Dermis blood vessel endothelial cell (primary cell): ENCODE results near the gene ZNF584. TPM values are rescaled to one million over a fixed set of nuclear protein-coding genes. Genes with fewer than 3 reads are reported as not detected.
"Not testable (repeated sequence)": the region's sequence is repeated elsewhere in the genome, so short reads cannot be mapped to it uniquely, and the experiment has no call there.

ENCODE experiments used
- DNase-seq: peaks from one replicate; pipeline ENCODE4 v3.0.0; 2010
- total RNA-seq: library from RNA; depleted of rRNA; stranded (reverse); fragments of >200 nt; gene quantifications from 2 replicates; pipeline ENCODE4 v1.2.3, GENCODE V29; 2014

Gene ZNF584
- total RNA-seq, 1 donor from 2014 or later = 8.2 TPM

GRCh38 chr19:58386576-58387337, 21.7 kb upstream of the ZNF584 start, which contains the start of gene RPS5:
RPS5 (plus strand) TSS chr19:58387269; CDS start chr19:58388138, 869 bp downstream.
- DNase-seq = peak; percentile 99

DNA sequence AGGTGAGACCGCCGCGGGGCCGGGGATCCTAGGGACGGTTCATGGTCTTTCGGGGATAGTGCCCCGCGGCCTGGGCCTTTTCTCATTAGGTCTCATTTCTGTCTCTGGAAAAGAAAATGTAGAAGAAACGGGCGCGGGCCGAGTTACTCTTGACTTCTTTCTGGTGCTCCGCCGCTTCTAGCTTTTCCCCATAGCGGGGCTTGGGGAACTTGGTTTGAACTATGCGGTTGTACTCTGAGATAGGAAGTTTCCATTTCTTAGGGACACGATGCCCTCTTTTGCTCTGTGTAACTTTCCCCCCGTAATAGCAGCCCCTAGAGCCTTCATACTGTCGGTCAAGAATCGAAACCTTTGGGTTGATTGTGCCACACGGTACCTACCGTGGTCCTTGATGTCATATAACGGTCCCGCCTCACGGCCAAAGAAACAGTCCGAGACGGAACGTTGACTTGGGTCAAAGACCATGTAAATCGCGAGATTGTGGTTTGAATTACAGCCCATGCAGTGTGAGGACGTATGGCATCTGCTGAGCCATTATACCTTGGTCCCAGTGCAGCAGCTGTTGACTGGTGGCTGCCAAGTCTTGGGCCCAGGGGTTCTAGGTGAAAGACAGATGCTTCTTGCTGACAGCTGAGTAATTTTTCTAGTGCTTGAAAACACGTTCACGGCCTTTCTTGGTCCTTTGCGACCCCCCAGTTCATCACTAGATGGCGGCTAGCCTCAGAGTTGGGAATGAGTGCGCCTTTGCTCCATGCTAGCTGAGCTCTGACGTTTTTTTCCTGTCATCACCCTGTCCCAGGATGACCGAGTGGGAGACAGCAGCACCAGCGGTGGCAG, 20.9 kb upstream of the ZNF584 start:
- DNase-seq = no peak

GRCh38 chr19:58388175-58388526, 20.3 kb upstream of the ZNF584 start:
- no peak for DNase-seq

DNA sequence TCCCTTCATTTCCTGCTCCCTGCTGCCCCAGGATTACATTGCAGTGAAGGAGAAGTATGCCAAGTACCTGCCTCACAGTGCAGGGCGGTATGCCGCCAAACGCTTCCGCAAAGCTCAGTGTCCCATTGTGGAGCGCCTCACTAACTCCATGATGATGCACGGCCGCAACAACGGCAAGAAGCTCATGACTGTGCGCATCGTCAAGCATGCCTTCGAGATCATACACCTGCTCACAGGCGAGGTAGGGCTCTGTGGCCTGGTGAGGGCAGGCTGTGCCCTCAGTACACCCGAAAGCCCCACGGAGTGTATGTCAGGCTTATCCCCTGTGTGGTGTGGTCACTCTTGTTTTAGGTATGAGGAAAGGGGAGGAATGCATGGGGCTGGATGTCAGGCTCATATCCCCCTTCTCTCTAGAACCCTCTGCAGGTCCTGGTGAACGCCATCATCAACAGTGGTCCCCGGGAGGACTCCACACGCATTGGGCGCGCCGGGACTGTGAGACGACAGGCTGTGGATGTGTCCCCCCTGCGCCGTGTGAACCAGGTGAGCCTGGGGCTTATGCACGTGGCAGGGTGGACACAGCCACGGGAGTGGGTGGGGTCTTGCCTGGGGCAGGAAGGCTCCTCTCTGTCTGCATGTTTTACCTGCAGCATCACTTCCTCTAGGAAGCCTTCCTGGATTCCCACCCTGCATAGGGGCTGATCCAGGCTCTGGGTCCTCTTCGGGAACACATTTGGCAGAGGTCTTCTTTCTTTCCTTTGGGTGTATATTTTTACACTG, 15.3 kb upstream of the ZNF584 start:
- DNase-seq = no peak

DNA sequence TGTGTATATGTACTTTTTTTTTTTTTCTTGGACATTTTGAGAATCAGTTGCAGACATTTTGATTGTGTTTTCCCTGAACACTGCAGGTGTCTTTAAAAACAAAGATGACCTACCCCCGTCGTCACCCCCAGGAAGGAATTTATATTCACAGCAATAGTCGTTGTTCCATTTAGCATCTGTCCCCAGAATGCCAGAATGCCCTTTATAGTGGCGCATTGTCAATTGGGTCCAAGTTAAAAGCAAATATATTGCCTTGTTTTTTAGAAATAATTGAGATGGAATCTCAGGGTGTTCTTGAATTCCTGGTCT, 14.8 kb upstream of the ZNF584 start:
- DNase-seq = no peak

- DNase-seq = no peak
Observed at GRCh38 chr19:58394821-58395219, 13.6 kb upstream of the ZNF584 start.

DNA sequence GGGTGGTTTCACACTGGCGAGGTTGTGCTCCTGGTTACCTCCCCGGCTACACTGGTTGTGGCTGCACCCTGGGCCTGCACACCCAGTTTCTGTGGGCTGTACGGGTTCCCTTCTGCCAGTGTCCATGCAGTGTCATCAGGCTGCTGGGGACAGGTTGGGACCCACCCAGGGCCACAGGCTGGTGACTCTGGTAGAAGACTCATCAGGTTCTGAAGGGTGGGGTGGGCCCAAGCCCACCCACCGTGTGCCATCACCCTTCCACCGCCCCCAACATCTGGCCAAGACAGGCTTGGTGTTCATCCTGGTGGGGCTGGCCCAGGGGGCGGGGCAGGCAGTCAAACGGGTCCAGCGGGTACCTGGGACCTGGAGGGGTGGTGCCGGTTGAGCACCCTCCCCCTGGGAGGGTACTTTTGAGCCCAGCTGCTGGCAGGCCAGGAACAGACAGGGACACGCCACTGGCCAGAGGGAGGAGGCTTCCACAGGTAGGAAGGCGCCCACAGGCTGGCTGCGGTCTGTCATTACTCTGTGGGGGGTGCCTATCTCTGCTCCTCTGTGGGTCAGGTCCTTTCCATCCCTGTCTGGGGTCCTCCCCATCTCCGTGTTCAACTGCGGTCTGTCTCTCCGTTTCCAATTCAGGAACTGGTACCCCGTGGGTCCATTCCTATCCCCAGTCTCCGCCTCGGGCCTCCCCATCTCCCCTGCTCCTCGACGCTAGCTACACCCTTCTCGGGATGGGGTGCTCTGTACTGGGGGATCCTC, 13.1 kb upstream of the ZNF584 start, which contains the start of gene RNF225:
TSS of gene RNF225 (plus strand) at position 437 of the 759 bp plus-strand sequence. CDS start 434 bp downstream, outside the sequence.
- no peak for DNase-seq

DNA sequence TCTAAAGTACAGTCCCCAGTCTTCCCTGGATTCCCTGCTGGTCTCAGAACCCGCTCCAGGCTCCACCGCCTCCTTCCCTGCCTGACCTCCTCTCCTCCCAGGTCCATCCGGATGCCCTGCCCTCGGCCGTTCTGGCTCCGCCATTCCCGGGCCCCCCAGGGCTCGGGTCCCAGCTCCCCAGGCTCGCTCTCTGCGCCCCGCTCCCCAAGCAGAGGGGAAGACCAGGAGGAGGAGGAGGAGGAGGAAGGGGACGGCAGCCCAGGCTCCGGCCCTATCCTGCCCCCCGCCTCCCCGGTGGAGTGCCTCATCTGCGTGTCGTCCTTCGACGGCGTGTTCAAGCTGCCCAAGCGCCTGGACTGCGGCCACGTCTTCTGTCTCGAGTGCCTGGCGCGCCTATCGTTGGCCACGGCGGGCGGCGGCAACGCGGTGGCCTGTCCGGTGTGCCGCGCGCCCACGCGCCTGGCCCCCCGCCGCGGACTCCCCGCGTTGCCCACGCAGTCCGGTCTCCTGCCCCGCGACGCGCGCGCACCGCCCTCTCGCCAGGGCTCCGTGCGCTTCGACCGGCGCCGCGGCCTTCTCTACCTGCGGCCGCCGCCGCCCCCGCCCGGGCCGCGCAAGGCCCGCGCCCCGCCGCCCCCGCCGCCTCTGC, 12.3 kb upstream of the ZNF584 start:
- DNase-seq = no peak

DNA sequence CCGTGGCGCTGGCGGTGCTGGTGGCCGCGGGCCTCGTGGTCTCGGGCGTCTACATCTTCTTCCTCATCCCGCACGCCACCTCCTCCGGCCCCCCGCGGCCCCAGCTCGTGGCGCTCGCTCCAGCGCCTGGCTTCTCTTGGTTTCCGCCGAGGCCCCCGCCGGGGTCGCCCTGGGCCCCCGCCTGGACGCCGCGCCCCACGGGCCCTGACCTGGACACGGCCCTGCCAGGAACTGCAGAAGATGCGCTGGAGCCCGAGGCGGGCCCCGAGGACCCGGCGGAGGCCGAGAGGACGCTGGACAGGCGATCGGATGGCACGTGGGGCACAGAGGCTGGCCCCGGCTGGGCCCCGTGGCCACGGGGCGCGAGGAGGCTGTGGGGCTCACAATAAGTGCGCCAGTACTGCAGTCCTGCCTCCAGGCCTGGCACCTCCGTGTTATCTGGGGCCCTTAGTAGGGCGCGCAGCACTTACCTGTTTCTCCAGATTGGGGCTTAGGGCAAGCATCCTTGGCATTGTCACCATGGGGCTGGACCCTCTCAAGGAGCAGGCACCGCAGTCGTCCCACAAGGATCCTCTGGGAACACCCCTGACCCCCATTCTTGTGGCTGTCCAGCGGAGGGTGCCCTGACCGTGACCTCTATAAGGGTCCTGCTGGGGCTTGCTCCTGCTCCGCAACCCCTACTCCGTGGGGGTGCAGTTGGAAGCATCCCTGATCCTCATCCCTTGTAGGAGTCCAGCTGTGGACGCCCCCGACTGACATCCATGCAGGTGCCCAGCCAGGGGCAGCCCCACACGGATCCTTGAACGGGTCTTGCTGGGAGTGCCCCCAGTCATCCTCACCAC, 11.5 kb upstream of the ZNF584 start:
- no peak for DNase-seq

DNA sequence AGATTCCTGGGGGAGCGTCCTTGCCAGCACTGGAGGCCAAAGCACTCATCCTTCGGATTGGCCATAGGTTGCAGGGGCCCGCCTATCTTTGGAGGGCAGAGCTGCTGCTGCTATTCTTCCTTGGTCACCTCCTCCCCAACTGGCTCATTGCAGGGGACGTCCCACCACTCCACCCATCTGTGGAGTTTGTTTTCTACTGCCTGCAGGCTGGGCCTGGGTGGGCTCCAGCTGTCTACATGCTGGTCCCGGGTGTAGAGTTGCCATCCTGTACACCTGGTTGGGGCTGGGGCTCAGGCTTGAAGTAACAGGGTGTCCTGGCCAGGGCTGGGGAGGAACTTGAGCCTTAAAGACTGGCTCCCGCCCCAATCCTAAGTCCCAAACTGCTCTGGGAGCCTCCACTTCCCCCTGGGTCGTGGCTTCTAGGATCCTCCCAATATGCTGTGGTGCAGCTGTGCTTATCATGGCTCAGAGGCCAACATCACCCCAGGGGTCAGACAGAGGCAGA, 10.9 kb upstream of the ZNF584 start:
- DNase-seq = no peak

DNA sequence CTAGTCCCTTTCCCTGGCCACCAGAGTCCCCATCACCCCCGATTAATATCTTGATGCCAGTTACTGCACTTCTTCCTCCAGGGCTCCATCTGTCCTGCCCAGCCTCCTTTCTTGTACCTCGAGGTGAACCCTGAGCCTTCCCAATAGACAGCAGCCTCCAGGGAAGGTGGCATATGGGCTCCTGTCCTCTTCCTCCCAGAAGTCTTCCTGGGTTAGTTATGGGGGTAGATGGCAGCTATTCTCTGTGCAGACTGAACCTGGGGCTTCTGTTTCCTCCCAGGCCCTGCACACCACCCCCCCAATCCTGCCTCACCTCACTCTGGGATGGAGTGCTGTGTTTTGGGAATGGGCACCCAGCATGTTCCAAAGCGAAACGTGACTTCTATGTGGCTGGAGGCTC, 10.4 kb upstream of the ZNF584 start:
- DNase-seq = no peak

DNA sequence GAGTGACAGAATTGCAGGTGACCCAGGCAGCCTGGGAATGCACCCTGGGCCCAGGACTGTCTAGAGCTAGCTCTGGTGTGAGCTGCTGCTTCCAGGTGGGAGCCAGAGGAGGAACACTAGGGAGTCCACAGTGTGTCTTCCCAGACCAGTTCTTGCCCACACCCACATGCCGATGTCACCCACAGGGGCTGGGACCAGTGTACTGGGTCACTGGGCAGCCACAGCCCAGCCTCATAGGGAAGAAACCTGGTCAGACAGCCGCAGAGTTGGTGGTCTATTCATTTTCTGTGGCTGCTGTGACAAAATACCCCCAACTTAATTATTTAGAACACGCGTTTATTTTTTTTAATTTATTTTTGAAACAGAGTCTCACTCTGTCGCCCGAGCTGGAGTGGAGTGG, 9.9 kb upstream of the ZNF584 start:
- no peak for DNase-seq

DNA sequence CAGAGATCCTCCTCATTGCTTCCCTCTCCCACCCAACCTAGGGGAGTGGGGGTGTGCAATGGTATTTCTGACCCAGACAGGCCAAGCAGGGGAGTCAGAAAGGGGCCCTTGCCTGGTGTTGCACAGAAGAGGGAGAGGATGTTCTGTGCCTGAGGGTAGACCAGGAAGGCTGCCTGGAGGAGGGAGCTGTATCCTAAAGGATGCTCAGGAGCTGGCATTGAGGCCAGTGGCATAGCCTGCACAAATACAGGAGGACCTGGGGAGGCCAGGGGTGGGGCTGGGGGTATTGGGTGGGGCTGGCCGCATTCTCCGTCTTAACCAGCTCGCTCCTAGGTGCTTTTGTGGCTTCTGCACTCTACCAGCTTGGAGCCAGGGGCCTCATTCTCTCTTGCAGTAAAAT, 8.5 kb upstream of the ZNF584 start:
- DNase-seq = no peak

- no peak for DNase-seq
Observed at GRCh38 chr19:58400316-58400915, 8.0 kb upstream of the ZNF584 start.

GRCh38 chr19:58400916-58401839, 7.3 kb upstream of the ZNF584 start:
- peak; percentile 100 for DNase-seq

DNA sequence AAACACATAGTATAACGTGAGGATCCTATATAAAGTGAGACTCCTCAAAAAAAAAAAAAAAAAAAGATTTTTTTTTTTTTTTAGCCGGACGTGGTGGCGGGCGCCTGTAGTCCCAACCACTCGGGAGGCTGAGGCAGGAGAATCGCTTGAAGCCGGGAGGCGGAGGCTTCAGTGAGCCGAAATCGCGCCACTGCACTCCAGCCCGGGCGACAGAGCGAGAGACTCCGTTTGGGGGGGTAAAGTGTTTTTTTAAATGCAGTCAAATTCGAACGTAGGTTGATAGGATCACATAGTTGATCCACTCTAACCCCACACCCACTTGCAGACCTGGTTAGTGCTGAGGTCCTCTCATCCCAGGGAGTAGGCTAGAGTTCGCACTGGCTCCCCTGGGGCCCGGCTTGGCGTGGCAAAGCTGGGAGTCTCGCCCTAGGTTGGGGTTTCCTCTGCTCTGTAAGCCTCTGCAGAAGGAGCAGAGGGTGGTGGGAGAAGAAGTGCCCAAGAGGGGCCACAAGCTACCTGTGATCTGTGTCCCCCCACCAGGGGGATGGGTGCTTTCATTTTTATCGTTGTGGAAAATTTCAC, 6.5 kb upstream of the ZNF584 start:
- no peak for DNase-seq

DNA sequence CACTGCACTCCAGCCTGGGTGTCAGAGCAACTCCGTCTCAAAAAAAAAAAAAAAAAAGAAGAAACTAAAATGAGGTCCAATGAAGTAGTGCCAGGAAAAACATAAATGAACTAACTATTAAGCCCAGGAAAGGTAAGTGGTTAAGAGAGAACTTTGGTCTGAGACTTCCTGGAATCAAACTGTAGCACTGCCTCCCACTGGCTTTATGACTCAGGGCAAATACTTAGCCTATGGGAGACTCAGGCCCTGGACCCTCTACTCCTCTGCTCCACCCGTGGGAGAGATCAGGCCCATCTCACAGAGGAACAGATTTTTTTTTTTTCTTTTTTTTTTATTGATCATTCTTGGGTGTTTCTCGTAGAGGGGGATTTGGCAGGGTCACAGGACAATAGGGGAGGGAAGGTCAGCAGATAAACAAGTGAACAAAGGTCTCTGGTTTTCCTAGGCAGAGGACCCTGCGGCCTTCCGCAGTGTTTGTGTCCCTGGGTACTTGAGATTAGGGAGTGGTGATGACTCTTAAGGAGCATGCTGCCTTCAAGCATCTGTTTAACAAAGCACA, 4.5 kb upstream of the ZNF584 start:
- not testable (repeated sequence) for DNase-seq
